Activated T-helper 9 cell treated with anti-CD3 and anti-CD28 coated beads, Interleukin-2, amount 50 U/mL, for 16 hours (primary cell): ENCODE data around the gene PCSK4.
"Not testable (repeated sequence)": the region's sequence is repeated elsewhere in the genome, so short reads cannot be mapped to it uniquely, and the experiment has no call there.

Experiments
- DNase-seq: peaks from one replicate; pipeline ENCODE4 v3.0.0-alpha.2; 2020; ENCODE audit warnings: low read depth

The PCSK4 gene

GRCh38 chr19:1522061-1522460, 31.9 kb upstream of the PCSK4 start:
- DNase-seq, result no peak

- no peak for DNase-seq
These were observed 31.5 kb upstream of the PCSK4 start for GRCh38 chr19:1521636-1522035.

GRCh38 chr19:1520203-1520780, 30.1 kb upstream of the PCSK4 start:
- DNase-seq, result no peak

- DNase-seq, result not testable (repeated sequence)
These were observed 29.7 kb upstream of the PCSK4 start for GRCh38 chr19:1519802-1520201.

- no peak for DNase-seq
These were observed 28.3 kb upstream of the PCSK4 start for GRCh38 chr19:1518471-1518870.

GRCh38 chr19:1516395-1516753, 26.2 kb upstream of the PCSK4 start:
- no peak for DNase-seq

GRCh38 chr19:1514986-1515721, 25.0 kb upstream of the PCSK4 start:
- DNase-seq, result no peak

- no peak for DNase-seq
These were observed 24.1 kb upstream of the PCSK4 start for GRCh38 chr19:1514295-1514661.

GRCh38 chr19:1513499-1514294, 23.5 kb upstream of the PCSK4 start:
- DNase-seq, result peak; percentile 68

GRCh38 chr19:1512671-1513498, 22.7 kb upstream of the PCSK4 start, which contains the start of gene ADAMTSL5:
ADAMTSL5 (minus strand) TSS chr19:1513019; CDS start chr19:1510943, 2,076 bp downstream.
- peak; percentile 56 for DNase-seq

- DNase-seq, result no peak
These were observed 21.5 kb upstream of the PCSK4 start for GRCh38 chr19:1511318-1512317.

GRCh38 chr19:1510807-1511206, 20.7 kb upstream of the PCSK4 start:
- DNase-seq, result no peak

- DNase-seq, result no peak
These were observed 20.3 kb upstream of the PCSK4 start for GRCh38 chr19:1510442-1510806.

GRCh38 chr19:1509602-1510441, 19.7 kb upstream of the PCSK4 start:
- no peak for DNase-seq

GRCh38 chr19:1508507-1508856, 18.3 kb upstream of the PCSK4 start:
- DNase-seq, result no peak

- peak; percentile 83 for DNase-seq
These were observed 17.8 kb upstream of the PCSK4 start for GRCh38 chr19:1507763-1508506.

- DNase-seq, result no peak
These were observed 17.1 kb upstream of the PCSK4 start for GRCh38 chr19:1507192-1507660.

- no peak for DNase-seq
These were observed 16.1 kb upstream of the PCSK4 start for GRCh38 chr19:1505991-1506881.
